ENCODE measurements around the gene RIPOR1. TPM values are rescaled to one million over a fixed set of nuclear protein-coding genes. Genes with fewer than 3 reads are reported as not detected.
"Not testable (repeated sequence)": the region's sequence is repeated elsewhere in the genome, so short reads cannot be mapped to it uniquely, and the experiment has no call there.

RIPOR1 gene, protein sequence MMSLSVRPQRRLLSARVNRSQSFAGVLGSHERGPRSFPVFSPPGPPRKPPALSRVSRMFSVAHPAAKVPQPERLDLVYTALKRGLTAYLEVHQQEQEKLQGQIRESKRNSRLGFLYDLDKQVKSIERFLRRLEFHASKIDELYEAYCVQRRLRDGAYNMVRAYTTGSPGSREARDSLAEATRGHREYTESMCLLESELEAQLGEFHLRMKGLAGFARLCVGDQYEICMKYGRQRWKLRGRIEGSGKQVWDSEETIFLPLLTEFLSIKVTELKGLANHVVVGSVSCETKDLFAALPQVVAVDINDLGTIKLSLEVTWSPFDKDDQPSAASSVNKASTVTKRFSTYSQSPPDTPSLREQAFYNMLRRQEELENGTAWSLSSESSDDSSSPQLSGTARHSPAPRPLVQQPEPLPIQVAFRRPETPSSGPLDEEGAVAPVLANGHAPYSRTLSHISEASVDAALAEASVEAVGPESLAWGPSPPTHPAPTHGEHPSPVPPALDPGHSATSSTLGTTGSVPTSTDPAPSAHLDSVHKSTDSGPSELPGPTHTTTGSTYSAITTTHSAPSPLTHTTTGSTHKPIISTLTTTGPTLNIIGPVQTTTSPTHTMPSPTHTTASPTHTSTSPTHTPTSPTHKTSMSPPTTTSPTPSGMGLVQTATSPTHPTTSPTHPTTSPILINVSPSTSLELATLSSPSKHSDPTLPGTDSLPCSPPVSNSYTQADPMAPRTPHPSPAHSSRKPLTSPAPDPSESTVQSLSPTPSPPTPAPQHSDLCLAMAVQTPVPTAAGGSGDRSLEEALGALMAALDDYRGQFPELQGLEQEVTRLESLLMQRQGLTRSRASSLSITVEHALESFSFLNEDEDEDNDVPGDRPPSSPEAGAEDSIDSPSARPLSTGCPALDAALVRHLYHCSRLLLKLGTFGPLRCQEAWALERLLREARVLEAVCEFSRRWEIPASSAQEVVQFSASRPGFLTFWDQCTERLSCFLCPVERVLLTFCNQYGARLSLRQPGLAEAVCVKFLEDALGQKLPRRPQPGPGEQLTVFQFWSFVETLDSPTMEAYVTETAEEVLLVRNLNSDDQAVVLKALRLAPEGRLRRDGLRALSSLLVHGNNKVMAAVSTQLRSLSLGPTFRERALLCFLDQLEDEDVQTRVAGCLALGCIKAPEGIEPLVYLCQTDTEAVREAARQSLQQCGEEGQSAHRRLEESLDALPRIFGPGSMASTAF
- 64.8 TPM for polyA plus RNA-seq (ENCODE audit: insufficient read length)

DNA sequence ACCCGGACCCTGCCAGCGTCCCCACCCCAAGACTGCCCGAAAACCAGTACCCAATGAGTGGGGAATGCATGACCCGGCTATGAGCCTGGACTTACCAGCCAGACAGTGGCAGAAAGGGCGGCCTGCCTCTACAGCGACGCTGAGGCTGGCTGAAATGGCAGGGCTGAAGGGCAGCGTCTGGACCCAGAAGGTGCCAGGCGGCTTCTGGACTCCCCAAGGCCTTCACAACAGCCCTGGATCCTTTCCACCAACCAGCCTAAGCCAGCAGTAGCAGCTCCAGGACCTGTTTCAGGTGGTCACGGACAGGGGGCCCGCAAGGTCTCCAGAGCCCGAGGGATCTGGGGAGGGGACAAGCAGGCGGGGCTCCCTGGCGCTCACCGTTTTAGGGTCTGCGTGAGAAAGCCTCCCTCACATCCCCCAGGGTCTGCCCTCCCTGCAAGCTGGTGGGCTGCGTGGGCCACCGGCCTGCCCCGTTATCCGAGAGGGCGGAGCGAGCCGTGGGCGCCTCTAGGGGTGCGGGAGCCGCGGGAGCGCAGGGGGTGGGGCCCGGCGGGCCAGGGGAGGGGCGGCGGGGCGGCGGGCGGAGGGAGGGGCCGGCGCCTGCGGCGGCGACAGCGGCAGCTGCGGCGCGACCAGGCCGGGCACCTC lies at the start of gene RIPOR1:
TSS of gene RIPOR1 (plus strand) at position 608 of the 648 bp plus-strand sequence. CDS start 9,618 bp downstream, outside the sequence.
- no peak for DNase-seq

DNA sequence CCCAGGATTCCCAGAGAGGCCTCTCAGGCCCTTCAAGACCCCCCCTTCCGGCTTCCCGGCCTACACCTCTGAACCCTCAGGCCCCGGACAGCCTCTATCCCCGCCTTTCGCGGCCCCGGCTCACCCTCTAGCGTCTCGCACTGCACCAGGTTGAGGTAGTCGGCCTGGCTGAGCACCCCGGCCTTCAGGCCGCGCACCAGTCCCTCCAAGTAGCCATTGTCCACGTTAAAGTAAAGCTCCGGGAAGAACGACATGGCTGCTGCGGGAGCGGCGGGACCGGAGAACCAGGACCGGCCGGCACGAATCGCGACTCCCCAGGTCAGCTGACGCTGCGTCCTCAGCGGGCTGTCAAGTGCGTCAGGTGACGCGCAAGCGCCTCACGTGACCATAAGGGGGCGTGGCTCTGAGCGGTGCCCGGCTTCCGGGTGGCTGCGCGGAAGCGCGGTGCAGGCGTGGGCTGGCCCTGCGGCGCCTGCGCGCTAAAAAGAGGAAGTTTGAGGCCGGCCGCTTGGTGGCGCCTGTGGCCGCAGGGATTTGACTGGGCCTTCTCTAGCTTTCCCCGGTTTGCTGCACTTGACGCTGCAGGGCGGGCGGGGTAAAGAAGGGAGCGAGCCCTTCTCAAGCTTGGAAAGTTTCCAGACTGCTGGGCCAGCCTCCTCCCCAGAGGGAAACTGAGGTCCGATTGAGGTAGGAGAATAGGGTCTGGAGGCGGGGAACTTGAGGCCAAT lies 47.6 kb upstream of the RIPOR1 start, which contains the start of gene ATP6V0D1:
TSS of gene ATP6V0D1 (minus strand) at position 325 of the 728 bp plus-strand sequence. CDS start at position 254, 71 bp downstream.
- peak; percentile 100 for DNase-seq

DNA sequence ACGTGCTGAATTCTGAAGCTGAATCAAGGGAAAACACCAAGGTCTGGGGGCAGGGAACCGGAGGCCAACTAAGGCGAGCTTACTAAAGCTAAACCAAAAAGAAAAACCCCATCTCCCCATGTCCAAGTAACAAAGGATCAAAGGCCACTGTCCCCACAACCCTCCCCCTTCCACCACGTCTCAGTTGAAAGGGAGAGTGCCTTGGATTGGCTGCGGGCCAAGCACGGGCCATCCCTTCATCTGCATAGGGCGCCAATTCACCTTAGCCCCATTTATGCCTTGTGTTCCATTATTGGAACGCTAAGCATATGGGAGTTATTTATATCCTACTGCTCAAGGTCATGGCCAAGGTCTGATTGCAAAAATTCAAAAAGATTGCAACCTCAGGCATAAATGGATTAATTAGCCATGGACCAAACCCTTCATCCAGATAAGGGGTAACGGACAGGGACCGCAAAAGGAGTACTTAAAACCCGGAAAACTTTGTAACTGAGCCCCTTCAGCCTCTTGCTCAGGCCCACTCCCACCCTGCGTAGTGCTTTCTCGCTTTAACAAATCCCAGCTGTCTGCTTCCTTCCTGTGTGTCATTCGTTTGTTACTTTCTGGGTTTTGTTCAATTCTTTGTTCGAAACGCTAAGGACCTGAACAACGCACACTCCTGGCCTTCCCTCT lies 46.9 kb upstream of the RIPOR1 start:
- no peak for DNase-seq

GRCh38 chr16:67482233-67482924 lies 46.2 kb upstream of the RIPOR1 start:
- no peak for DNase-seq

- DNase-seq = no peak
Measured at GRCh38 chr16:67483150-67483549, 45.5 kb upstream of the RIPOR1 start, which contains the start of gene AGRP. Gene AGRP, minus strand, starts transcription at chr16:67483547. Its CDS starts 149 bp downstream, at chr16:67483398.

DNA sequence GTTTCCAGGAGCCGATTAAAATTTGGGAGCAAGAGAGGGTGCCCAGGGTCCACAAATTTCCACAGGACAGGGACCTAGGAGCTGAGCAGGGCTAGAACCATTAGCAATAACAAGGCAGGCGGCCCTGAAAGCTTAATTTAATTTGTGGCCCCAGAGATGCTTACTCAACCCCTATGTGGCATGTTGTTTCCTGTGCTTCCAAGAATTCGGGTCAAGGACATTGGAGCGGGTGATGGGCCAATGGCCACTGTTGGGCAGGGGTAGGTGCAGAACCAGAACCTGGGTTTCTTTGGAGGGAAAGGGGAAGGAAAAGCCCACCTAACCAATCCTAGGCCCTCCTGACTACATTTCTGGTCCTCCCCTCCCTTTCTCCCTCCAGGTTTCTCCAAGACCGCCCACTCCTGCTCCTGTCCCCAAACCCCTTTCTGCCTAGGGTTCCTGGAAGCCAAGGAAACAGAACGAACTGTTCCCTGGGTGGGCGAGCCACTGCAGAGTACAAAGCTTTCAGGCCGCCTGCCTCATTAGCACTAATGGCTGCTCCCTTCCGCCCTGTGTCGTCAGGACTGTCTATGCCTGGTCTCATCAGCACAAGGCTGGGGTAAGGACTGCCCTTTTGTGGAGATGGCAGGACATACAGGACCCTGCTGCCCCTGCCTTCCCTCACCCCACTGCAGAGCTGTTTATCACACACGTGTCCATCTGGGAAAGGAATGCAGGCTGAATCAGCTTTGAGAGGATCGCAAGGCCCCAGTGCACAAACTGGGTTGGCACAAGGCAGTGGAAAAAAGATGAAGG lies 44.7 kb upstream of the RIPOR1 start:
- DNase-seq = no peak

DNA sequence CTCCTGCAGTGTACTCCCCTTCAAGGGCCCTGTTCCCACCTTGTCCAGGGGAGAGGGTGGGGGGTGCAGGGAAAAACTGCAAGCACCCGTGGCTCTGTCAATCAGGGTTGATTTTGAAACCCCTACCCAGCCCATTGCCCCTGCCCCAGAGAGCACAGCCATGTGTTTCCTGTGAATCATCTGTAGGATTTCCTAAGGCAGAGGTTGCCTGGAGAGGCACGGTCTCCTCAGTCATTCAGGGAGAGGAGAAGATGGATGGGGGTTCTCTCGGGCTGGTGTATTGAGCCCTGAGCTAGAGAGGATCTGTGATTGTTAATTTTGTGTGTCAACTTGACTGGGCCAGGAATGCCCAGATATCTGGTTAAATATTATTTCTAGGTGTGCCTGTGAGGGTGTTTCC lies 41.8 kb upstream of the RIPOR1 start:
- no peak for DNase-seq

GRCh38 chr16:67487561-67487960 lies 41.1 kb upstream of the RIPOR1 start:
- DNase-seq = not testable (repeated sequence)

DNA sequence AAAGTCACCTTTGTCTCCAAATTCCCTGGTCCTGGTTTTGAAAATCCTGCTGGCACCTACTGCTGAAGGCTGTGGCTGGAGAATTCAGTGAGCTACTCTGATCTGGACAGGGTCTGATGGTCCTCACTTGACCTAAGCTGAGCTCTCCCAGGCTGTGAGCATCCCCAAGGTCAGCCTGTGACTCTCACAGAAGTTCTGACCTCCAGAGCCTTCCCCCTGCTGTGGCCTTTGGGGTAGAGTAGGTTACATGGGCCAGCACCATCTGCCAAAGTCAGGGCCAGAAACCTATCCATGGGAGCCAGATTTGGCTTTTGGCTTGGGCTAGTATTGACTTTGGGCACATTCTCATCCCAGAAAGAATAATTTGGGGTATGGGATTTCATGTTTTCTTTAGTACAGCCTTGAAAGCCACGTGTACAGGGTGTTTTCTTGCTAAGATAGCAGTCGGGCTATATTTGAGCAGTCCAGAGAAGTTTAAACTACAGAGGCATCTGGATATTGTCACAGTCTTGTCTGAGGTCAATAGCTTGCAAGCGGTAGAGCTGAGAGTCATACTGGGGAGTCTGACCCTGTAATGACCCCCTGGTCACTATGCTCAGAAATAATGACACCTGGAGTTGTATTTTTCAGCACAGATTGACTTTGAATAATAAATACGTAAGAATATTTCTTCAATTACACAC lies 39.1 kb upstream of the RIPOR1 start:
- no peak for DNase-seq

DNA sequence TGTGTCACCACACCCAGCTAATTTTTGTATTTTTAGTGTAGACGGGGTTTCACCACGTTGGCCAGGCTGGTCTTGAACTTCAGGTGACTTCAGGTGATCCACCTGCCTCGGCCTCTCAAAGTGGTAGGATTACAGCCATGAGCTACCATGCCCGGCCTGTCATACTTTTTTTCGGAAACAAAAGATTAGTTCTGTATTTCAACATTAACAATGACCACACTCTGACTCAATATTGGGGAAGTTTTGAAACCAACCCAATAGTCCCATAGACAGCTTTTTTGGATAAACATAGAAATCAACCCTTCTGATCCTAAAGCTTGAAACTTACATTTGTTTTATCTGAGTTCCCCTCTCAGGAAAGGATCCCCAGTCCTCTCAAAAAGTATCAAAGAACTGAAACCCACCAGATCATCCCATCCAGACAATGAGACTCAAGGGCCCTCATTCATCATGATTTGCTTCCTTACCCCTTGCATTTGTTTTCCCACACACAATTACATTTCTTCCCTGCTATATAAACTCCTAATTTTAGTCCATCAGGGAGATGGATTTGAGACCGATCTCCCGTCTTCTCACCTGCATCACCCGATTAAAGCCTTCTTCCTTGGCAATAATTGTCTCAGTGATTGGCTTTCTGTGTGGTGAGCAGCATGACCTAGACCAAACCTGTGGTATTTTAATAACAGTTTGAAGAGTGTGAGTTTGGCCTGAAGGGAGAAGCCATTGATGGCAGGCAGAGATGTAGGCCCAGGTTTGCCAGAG lies 38.1 kb upstream of the RIPOR1 start:
- DNase-seq = no peak

- DNase-seq = peak; percentile 56
Measured at GRCh38 chr16:67499106-67499505, 29.5 kb upstream of the RIPOR1 start.

DNA sequence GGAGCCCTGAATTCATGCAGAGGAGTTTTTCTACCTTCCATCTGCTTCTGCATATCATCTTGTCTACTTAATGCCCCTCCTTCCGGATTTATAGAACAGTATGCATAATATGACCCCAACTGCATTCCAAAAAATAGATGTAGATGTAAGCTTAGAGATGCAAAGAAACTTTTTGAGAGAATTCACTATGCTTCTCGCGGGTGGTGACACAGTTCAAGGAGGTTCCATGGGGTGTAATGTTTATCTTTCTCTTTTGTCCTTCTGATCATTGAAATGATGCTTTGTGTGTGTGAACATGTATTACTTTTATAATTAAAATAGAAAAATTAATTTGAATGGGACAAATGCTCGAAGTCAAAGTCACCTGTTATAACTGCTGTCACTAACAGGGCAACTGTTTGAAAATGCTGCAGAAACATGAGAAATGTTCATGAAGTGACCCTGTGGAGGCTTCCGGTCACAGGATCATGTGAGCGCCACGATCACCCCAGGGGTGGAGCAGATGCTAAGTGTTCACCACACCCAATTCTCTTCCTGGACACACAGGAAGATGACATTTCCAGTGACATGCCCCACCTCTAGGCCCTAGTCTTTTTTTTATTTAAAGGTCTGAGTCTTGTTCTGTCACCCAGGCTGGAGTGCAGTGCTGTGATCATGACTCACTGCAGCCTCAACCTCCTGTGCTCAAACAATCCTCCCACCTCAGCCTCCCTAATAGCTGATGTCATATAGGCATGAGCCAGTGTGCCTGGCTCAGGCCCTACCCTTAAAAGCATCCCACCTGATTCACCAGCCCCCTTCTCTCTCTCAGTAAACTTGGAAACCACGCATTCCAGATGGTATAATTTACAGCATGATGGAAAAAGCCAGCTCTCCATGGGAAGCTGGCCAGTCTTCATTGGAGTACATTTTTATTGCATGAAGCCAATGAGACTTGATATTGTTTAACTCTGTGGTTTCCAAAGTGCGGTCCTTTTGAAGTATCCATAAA lies 24.3 kb upstream of the RIPOR1 start:
- DNase-seq = no peak

- no peak for DNase-seq
Measured at GRCh38 chr16:67506468-67506867, 22.2 kb upstream of the RIPOR1 start.

DNA sequence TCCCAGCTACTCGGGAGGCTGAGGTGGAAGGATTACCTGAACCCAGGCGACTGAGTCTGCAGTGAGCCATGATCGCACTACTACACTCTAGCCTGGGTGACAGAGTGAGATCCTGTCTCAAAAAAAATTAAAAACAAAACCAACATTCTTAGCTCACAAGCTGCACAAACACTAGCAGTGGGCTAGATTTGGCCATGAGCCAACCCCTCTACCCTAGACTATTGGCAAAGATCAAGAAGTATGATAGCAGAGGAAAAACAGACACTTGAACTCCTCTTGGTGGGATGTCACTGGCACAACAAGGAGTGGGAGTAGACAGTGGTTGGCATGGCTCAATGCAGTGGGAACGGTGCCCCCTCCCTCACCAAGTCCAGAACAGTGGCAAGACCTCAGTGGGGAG lies 19.6 kb upstream of the RIPOR1 start:
- no peak for DNase-seq

DNA sequence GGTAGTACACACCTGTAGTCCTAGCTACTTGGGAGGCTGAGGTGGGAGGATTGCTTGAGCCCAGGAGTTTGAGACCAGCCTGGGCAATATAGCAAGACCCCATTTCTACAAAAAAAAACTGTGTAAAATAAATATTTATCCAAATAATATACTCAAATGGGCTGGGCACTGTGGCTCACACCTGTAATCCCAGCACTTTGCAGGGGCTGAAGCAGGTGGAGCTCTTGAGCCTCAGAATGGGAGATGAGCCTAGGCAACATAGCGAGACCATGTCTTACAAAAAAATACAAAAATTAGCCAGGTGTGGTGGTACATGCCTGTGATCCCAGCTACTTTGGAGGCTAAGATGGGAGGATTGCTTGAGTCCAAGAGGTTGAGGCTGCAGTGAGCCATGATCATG lies 14.7 kb upstream of the RIPOR1 start:
- DNase-seq = not testable (repeated sequence)

- DNase-seq = peak; percentile 73
Measured at GRCh38 chr16:67514382-67514828, 14.2 kb upstream of the RIPOR1 start.

All from hindlimb muscle (tissue), 1 donor.